GM12878 (cell line): ENCODE results near the gene AJM1. TPM values are rescaled to one million over a fixed set of nuclear protein-coding genes. Genes with fewer than 3 reads are reported as not detected.

ENCODE experiments used
- ATAC-seq: fragments of 200-7000 bp; cut with Tn5 transposase; 3 replicates; pipeline ENCODE4 v1.9.1; 2020; ENCODE audit warnings: mild to moderate bottlenecking, moderate library complexity
- BruUV-seq: library from RNA; stranded (reverse); fragments of 400-500 nt; replicated peaks from 2 replicates; lab custom pipeline; 2021; lab: Mats Ljungman, UMichigan
- CTCF ChIA-PET: fragments of 300-600 bp; sonication (Branson Sonifier 250); formaldehyde crosslinking; extraction: SDS; loops from one replicate; lab custom pipeline; 2021; ENCODE audit warnings: inconsistent platforms; lab: Yijun Ruan, JAX
- POLR2A ChIA-PET: fragments of 350-600 bp; formaldehyde crosslinking; extraction: SDS; loops from one replicate; lab custom pipeline; 2021; ENCODE audit warnings: inconsistent platforms; lab: Charles Lee
- RAD21 ChIA-PET: fragments of 300-600 bp; sonication (Branson Sonifier 250); formaldehyde crosslinking; loops from one replicate; lab custom pipeline; 2023; ENCODE audit warnings: antibody characterized with exemption; ENCODE audit not compliant: unreplicated experiment; lab: Charles Lee
- SMC1A ChIA-PET: fragments of 300-600 bp; sonication (Branson Sonifier 250); formaldehyde crosslinking; loops from one replicate; lab custom pipeline; 2023; ENCODE audit not compliant: unreplicated experiment, uncharacterized antibody; lab: Charles Lee
- DNase-seq: peaks from one replicate; pipeline ENCODE4 v3.0.0-alpha.2; 2011; ENCODE audit warnings: low read depth, low spot score
- FAIRE-seq: peaks from 3 replicates; lab custom pipeline; 2011; peaks lifted over from hg19 to GRCh38; lab: Jason Lieb, UNC
- H2AFZ ChIP-seq: 2 replicates; pipeline ENCODE4 v1.6.0; 2011; ENCODE audit warnings: low read depth, low read length, control low read depth; ENCODE audit not compliant: control insufficient read depth
- H3K27ac ChIP-seq: 2 replicates; pipeline ENCODE4 v1.5.1; 2011; ENCODE audit warnings: control low read depth; ENCODE audit not compliant: control insufficient read depth, insufficient read depth
- H3K27me3 ChIP-seq, 2 experiments: replicated peaks in 1 of 2; 2 replicates each; pipeline versions ENCODE4 v1.6.0 to v1.6.1; 2011; ENCODE audit warnings: low read length in 1 of 2; ENCODE audit not compliant: control insufficient read depth in 2 of 2, insufficient read depth in 2 of 2
- H3K36me3 ChIP-seq, 2 experiments: 2 replicates each; pipeline ENCODE4 v1.5.1; 2011; ENCODE audit warnings: low read length in 1 of 2; ENCODE audit not compliant: control insufficient read depth in 2 of 2, insufficient read depth in 2 of 2
- H3K4me1 ChIP-seq: 2 replicates; pipeline ENCODE4 v1.6.1; 2011; ENCODE audit warnings: mild to moderate bottlenecking, low read length, moderate library complexity, mixed read lengths; ENCODE audit not compliant: control insufficient read depth, insufficient read depth
- H3K4me2 ChIP-seq: 2 replicates; pipeline ENCODE4 v1.6.0; 2011; ENCODE audit warnings: control low read depth; ENCODE audit not compliant: control insufficient read depth, insufficient read depth
- H3K4me3 ChIP-seq: fragments of 200-600 bp; sonication (generic); 2 replicates; pipeline ENCODE4 v1.5.1; 2016
- H3K79me2 ChIP-seq: 2 replicates; pipeline ENCODE4 v1.6.0; 2011; ENCODE audit warnings: low read length; ENCODE audit not compliant: control insufficient read depth, insufficient read depth
- H3K9ac ChIP-seq: 2 replicates; pipeline ENCODE4 v1.8.0; 2011; ENCODE audit warnings: low read length, control low read depth, mixed read lengths; ENCODE audit not compliant: control insufficient read depth, insufficient read depth
- H3K9me3 ChIP-seq: replicated peaks from 3 replicates; pipeline ENCODE4 v1.5.1; 2011; ENCODE audit warnings: mild to moderate bottlenecking, low read length; ENCODE audit not compliant: control insufficient read depth, insufficient read depth
- H4K20me1 ChIP-seq: 2 replicates; pipeline ENCODE4 v1.6.0; 2011; ENCODE audit not compliant: control insufficient read depth, insufficient read depth
- ESRRA ChIP-seq: IDR thresholded peaks from 2 replicates; pipeline ENCODE4 v1.6.1; 2012; ENCODE audit warnings: mild to moderate bottlenecking, low read length, improper control_type of control experiment
- HDAC6 ChIP-seq: fragments of 200-600 bp; sonication (generic); IDR thresholded peaks from one replicate; pipeline ENCODE4 v1.8.0; 2017; ENCODE audit warnings: antibody characterized with exemption; ENCODE audit not compliant: unreplicated experiment
- JUND ChIP-seq: IDR thresholded peaks from 2 replicates; pipeline ENCODE4 v1.6.1; 2012; ENCODE audit warnings: low read depth, mild to moderate bottlenecking, low read length, improper control_type of control experiment, moderate library complexity
- POLR2A ChIP-seq: IDR thresholded peaks from 2 replicates; pipeline ENCODE4 v1.6.1; 2011; ENCODE audit warnings: low read depth, mild to moderate bottlenecking, low read length
- ZBTB11 ChIP-seq: fragments of 450-650 bp; formaldehyde crosslinking; IDR thresholded peaks from 2 replicates; pipeline ENCODE4 v1.5.0; 2022; ENCODE audit warnings: mild to moderate bottlenecking, missing genetic modification characterization
- WGBS: methylation state at CpG from one replicate; pipeline ENCODE4 v1.1.6; 2016; ENCODE audit warnings: low lambda C conversion rate; ENCODE audit not compliant: insufficient replicate concordance, insufficient coverage; ENCODE audit errors: missing lambda C conversion rate; 5-methylcytosine and 5-hydroxymethylcytosine counted together
- in situ Hi-C: fragments of 300-500 bp; cut with MboI; formaldehyde crosslinking; loops from 9 replicates; pipeline ENCODE4 v1.14.3; 2018; ENCODE audit warnings: mixed read lengths
- intact Hi-C: fragments of 100-400 bp; cut with micrococcal nuclease; formaldehyde crosslinking; loops from one replicate; pipeline ENCODE4 v1.14.2; 2022; ENCODE audit not compliant: unreplicated experiment
- polyA plus RNA-seq, 11 experiments: library from polyadenylated mRNA; depleted of rRNA in 4 of 11; unstranded in 6 of 11; stranded (reverse) in 5 of 11; fragments of >200 nt; fragmentation: Nextera tagmentation in 4 of 11; fragmentation: Illumina TruSeq in 1 of 11; extraction: Ambion mirVana in 4 of 11; extraction: Trizol in 1 of 11; gene quantifications; 1 replicate in 1 of 11; 2 replicates in 10 of 11; pipeline versions ENCODE4 v1.2.1 to v1.2.3, GENCODE V29; 2011 to 2016; ENCODE audit warnings: inconsistent platforms in 2 of 11, missing spikeins in 2 of 11, low read depth in 1 of 11
- total RNA-seq, 4 experiments: library from RNA; depleted of rRNA in 3 of 4; stranded (reverse); fragments of >200 nt in 3 of 4; fragmentation: Illumina TruSeq in 1 of 4; extraction: Trizol in 1 of 4; gene quantifications; 2 replicates each; pipeline versions ENCODE4 v1.2.1 to v1.2.3, GENCODE V29; 2013 to 2021

The AJM1 gene
- total and polyA plus RNA-seq, 10 of the 15 experiments (the other 5 are each of a cell fraction or from before 2014, with no cell fraction given), result 0.06 to 2.5 (median 1.0) TPM; not detected in 2

- ChIA-PET POLR2A (no interaction called here), SMC1A (no interaction called here), RAD21 (no interaction called here), CTCF (no interaction called here)
- DNase-seq (no peak), ATAC-seq (no peak), FAIRE-seq (no peak)
- Histone ChIP-seq H3K4me3 (no peak overlapping the region), H2AFZ (no peak overlapping the region), H3K9me3 (no peaks in the 10 kb centered on the region), H3K4me2 (no peak overlapping the region), H3K27me3 (no peaks in the 10 kb centered on the region), H3K36me3 (no peaks in the 10 kb centered on the region), H3K79me2 (no peaks in the 10 kb centered on the region), H3K9ac (no peak overlapping the region), H4K20me1 (no peaks in the 10 kb centered on the region), H3K27ac (no peak overlapping the region), H3K4me1 (no peaks in the 10 kb centered on the region)
- no TSS peak for BruUV-seq
- TF ChIP-seq HDAC6 (no peak), POLR2A (0 out of 2 replicates have a peak, but pooled peaks have one; percentile 10), JUND (no peak), ZBTB11 (CRISPR knock-in tag) (no peak), ESRRA (no peak)
- in situ Hi-C loops, result no loop called here
- intact Hi-C loops, result no loop called here
- 89% methylated on average over 21 of the region's 21 CpGs for WGBS
These were observed 6.1 kb upstream of the AJM1 start for GRCh38 chr9:136835932-136836904.
